GM12865 (cell line): Measurements from ENCODE around the gene SP5.

ENCODE experiments used
- DNase-seq: peaks from one replicate; pipeline ENCODE4 v3.0.0; 2010; ENCODE audit warnings: low read depth
- H3K4me3 ChIP-seq: 2 replicates; pipeline ENCODE4 v1.5.1; 2011; ENCODE audit warnings: mild to moderate bottlenecking, low read depth, low read length, control low read depth
- CTCF ChIP-seq: IDR thresholded peaks from 2 replicates; pipeline ENCODE4 v1.5.1; 2011; ENCODE audit warnings: low read length, control low read depth, low read depth, inconsistent platforms; ENCODE audit not compliant: insufficient read depth; ENCODE audit errors: missing control alignments

The SP5 gene

GRCh38 chr2:170739048-170739447, 23.9 kb downstream of the SP5 start:
- no peak for TF ChIP-seq CTCF
- DNase-seq: no peak
- H3K4me3 ChIP-seq: no peak overlapping the region

- TF ChIP-seq CTCF: no peak
- no peak for DNase-seq
Observed at GRCh38 chr2:170739507-170740046, 24.4 kb downstream of the SP5 start.

GRCh38 chr2:170740660-170741059, 25.5 kb downstream of the SP5 start:
- no peak for DNase-seq
- H3K4me3 ChIP-seq: no peak overlapping the region
- no peak for TF ChIP-seq CTCF

More at GRCh38 chr2:170739507-170740046, 24.4 kb downstream of the SP5 start:
- H3K4me3 ChIP-seq: no peak overlapping the region

GRCh38 chr2:170742000-170742399, 26.9 kb downstream of the SP5 start:
- no peak for TF ChIP-seq CTCF
- H3K4me3 ChIP-seq: no peak overlapping the region
- no peak for DNase-seq

GRCh38 chr2:170742896-170743529, 27.9 kb downstream of the SP5 start:
- TF ChIP-seq CTCF: no peak
- DNase-seq: no peak
- H3K4me3 ChIP-seq: no peak overlapping the region

GRCh38 chr2:170743530-170744239, 28.5 kb downstream of the SP5 start:
- DNase-seq: no peak

More at GRCh38 chr2:170743530-170744239, 28.5 kb downstream of the SP5 start:
- no peak for TF ChIP-seq CTCF
- H3K4me3 ChIP-seq: no peak overlapping the region
